ENCODE results near the gene PCNX3. TPM values are rescaled to one million over a fixed set of nuclear protein-coding genes. Genes with fewer than 3 reads are reported as not detected.

The PCNX3 gene
- total and polyA plus RNA-seq, 2 of the 4 experiments (the other 2 are of a cell fraction): 5.6 to 33.2 TPM

GRCh38 chr11:65611028-65611757 is 4.4 kb upstream of the PCNX3 start:
- Histone ChIP-seq H4K20me1 (ENCODE audit: insufficient read depth, low read length) (peaks cover 36% of the 10 kb centered on the region), H3K9me1 (ENCODE audit: insufficient read depth, low read length) (0 out of 2 replicates have a peak, but pooled peaks cover 14% of the 10 kb centered on the region), H3K4me1 (ENCODE audit: control insufficient read depth, insufficient read depth, low read length) (peaks cover 21% of the 10 kb centered on the region), H2AK9ac (replicated peaks; ENCODE audit: low read depth, low read length, poor library complexity) (peak overlapping the region; percentile 83), H3K23ac (ENCODE audit: low read depth, low read length) (no peak overlapping the region), H3K9ac (ENCODE audit: low read depth, low read length) (peak overlapping the region; percentile 9; the same call in 1 of the 2 replicates), H2BK15ac (ENCODE audit: low read depth, low read length) (no peak overlapping the region), H3K9me3 (ENCODE audit: control insufficient read depth, insufficient read depth, low read length) (no peaks in the 10 kb centered on the region), H3K36me3 (ENCODE audit: control insufficient read depth, insufficient read depth, low read length) (peaks cover 14% of the 10 kb centered on the region), H3K14ac (replicated peaks; ENCODE audit: low read depth, low read length) (no peak overlapping the region; the same call in 1 of the 2 replicates), H3K4me2 (ENCODE audit: low read depth, low read length) (peak overlapping the region; percentile 19; the same call in 1 of the 2 replicates), H2BK20ac (ENCODE audit: low read depth, low read length) (no peak overlapping the region), H3K4ac (ENCODE audit: low read depth, low read length) (no peak overlapping the region; the same call in 1 of the 2 replicates), H2BK5ac (ENCODE audit: low read depth, low read length, poor library complexity, severe bottlenecking) (no peak overlapping the region), H3K27ac (ENCODE audit: insufficient read depth, low read length) (no peak overlapping the region), H3K79me1 (ENCODE audit: low read depth in 1 of 2, low read length in 2 of 2) (peaks cover 13 to 73% of the 10 kb centered on the region in 2 experiments), H2AFZ (replicated peaks; ENCODE audit: low read length, poor library complexity) (no peak overlapping the region), H4K91ac (ENCODE audit: insufficient read depth, low read depth, low read length) (no peak overlapping the region; the same call in 1 of the 2 replicates), H2AK5ac (ENCODE audit: low read depth, low read length) (no peak overlapping the region), H2BK120ac (ENCODE audit: low read depth, low read length) (no peak overlapping the region), H3K4me3 (ENCODE audit: insufficient read depth, low read depth, low read length) (no peak overlapping the region), H3K56ac (ENCODE audit: extremely low read depth, insufficient read depth, low read length) (no peak overlapping the region), H4K8ac (ENCODE audit: low read depth in 2 of 2, low read length in 2 of 2) (peak overlapping the region in 1 of 2 experiments; percentile 30; a peak in 1 of 4 replicates), H4K5ac (ENCODE audit: low read depth, low read length) (no peak overlapping the region), H3K18ac (ENCODE audit: low read depth, low read length) (no peak overlapping the region), H3K27me3 (ENCODE audit: control insufficient read depth, insufficient read depth, low read length) (no peaks in the 10 kb centered on the region)
- in situ Hi-C loops (cut with MboI; ENCODE audit: low sequenced_read_pairs): no loop called here
- TF ChIP-seq RFX5 (IDR thresholded peaks at IDR 0.05; ENCODE audit: low read depth, low read length): no peak
- TF ChIP-seq MAZ (IDR thresholded peaks at IDR 0.05; ENCODE audit: borderline replicate concordance, low read depth, low read length): no peak
- no peak for TF ChIP-seq FOS (IDR thresholded peaks at IDR 0.05; ENCODE audit: low read depth, low read length)
- BruUV-seq (replicated peaks): no TSS peak
- no CpG with 5 or more reads among the region's 10 CpGs for WGBS, 2 experiments (ENCODE audit: extremely low coverage in 2 of 2, insufficient read length in 1 of 2)
- ChIA-PET POLR2A (ENCODE audit: unreplicated experiment) (no interaction called here), CTCF (no interaction called here)
- dilution Hi-C loops (cut with HindIII; ENCODE audit: low sequenced_read_pairs, unreplicated experiment): no loop called here
- intact Hi-C loops (cut with micrococcal nuclease): no loop called here
- ATAC-seq (ENCODE audit: low read depth) (no peak), DNase-seq (no peak)
